ENCODE data around the gene CAMK4.

CAMK4 gene

DNA sequence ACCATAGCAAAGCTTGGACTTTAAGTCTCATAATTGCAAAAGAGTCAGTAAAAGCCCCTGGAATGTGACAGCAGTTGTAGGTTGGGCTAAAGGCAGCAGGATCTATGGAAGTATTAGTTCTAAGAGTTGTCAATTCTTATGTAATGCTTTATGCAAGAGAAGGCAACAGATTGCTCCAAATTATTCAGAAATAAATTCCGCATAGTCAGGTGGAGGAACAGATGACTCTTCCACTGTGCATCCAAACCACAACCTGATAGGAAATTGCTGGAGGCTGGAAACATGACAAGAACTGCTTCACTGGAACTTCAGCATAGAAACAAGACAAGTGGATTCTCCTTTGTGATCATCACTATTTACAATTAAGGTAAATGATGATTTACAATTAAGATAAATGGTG, 187.1 kb downstream of the CAMK4 start:
- Histone ChIP-seq H3K9me2 (replicated peaks; ENCODE audit: low read depth, low read length) (no peaks in the 10 kb centered on the region), H3F3A (ENCODE audit: low read depth) (no peaks in the 10 kb centered on the region), H2AFZ (ENCODE audit: low read length) (no peak overlapping the region), H3K79me2 (ENCODE audit: insufficient read depth, low read length) (no peaks in the 10 kb centered on the region), H3K27me3 (ENCODE audit: insufficient read depth, low read length, poor library complexity, severe bottlenecking) (no peaks in the 10 kb centered on the region), H3K4me2 (ENCODE audit: low read depth, low read length, poor library complexity, severe bottlenecking) (no peak overlapping the region), H3K36me3 (ENCODE audit: insufficient read depth, low read length) (no peaks in the 10 kb centered on the region), H3K9ac (ENCODE audit: low read depth, low read length, poor library complexity, severe bottlenecking) (no peak overlapping the region), H3K9me3 (ENCODE audit: insufficient read depth, low read depth, low read length) (no peaks in the 10 kb centered on the region), H4K20me1 (ENCODE audit: insufficient read depth, low read length, poor library complexity, severe bottlenecking) (no peaks in the 10 kb centered on the region), H3K4me3 (ENCODE audit: low read length, poor library complexity, severe bottlenecking) (no peak overlapping the region), H3K4me1 (ENCODE audit: insufficient read depth, low read length, poor library complexity, severe bottlenecking) (no peaks in the 10 kb centered on the region)
- TF ChIP-seq EZH2phosphoT487 (IDR thresholded peaks at IDR 0.05; ENCODE audit: borderline replicate concordance) (no peak), CTCF (conservative IDR thresholded peaks at IDR 0.05; ENCODE audit: low read length) (no peak)

GRCh38 chr5:111412593-111412992, 188.4 kb downstream of the CAMK4 start:
- no peak for TF ChIP-seq CTCF (conservative IDR thresholded peaks at IDR 0.05; ENCODE audit: low read length)
- no peak for TF ChIP-seq EZH2phosphoT487 (IDR thresholded peaks at IDR 0.05; ENCODE audit: borderline replicate concordance)
- no peaks in the 10 kb centered on the region for H3K9me3 ChIP-seq (ENCODE audit: insufficient read depth, low read depth, low read length)

DNA sequence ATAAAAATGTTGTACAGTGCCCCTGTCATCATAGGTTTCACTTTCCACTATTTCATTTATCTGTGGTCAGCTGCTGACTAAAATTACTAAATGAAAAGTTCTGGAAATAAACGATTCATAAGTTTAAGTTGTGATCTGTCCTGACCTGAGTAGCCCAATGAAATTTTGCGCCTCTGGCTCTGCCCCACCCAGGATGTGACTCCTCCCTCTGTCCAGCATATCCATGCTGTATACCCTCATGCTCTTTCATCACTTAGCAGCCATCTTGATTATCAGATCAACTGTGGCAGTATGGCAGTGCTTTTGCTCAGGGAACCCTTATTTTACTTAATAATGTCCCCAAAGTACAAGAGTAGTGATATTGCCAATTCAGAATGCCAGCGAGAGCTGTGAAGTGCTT, 190.9 kb downstream of the CAMK4 start:
- Histone ChIP-seq H3F3A (ENCODE audit: low read depth) (no peaks in the 10 kb centered on the region), H3K9me3 (ENCODE audit: insufficient read depth, low read depth, low read length) (no peaks in the 10 kb centered on the region), H2AFZ (ENCODE audit: low read length) (no peak overlapping the region), H3K36me3 (ENCODE audit: insufficient read depth, low read length) (no peaks in the 10 kb centered on the region), H3K4me3 (ENCODE audit: low read length, poor library complexity, severe bottlenecking) (no peak overlapping the region), H3K27me3 (ENCODE audit: insufficient read depth, low read length, poor library complexity, severe bottlenecking) (no peaks in the 10 kb centered on the region), H3K4me2 (ENCODE audit: low read depth, low read length, poor library complexity, severe bottlenecking) (no peak overlapping the region), H4K20me1 (ENCODE audit: insufficient read depth, low read length, poor library complexity, severe bottlenecking) (no peaks in the 10 kb centered on the region), H3K9ac (ENCODE audit: low read depth, low read length, poor library complexity, severe bottlenecking) (no peak overlapping the region), H3K9me2 (replicated peaks; ENCODE audit: low read depth, low read length) (no peaks in the 10 kb centered on the region), H3K79me2 (ENCODE audit: insufficient read depth, low read length) (no peaks in the 10 kb centered on the region), H3K4me1 (ENCODE audit: insufficient read depth, low read length, poor library complexity, severe bottlenecking) (no peaks in the 10 kb centered on the region)
- TF ChIP-seq CTCF (conservative IDR thresholded peaks at IDR 0.05; ENCODE audit: low read length) (no peak), EZH2phosphoT487 (IDR thresholded peaks at IDR 0.05; ENCODE audit: borderline replicate concordance) (no peak)

More at GRCh38 chr5:111412593-111412992, 188.4 kb downstream of the CAMK4 start:
- Histone ChIP-seq H3F3A (ENCODE audit: low read depth) (no peaks in the 10 kb centered on the region), H2AFZ (ENCODE audit: low read length) (no peak overlapping the region), H3K4me2 (ENCODE audit: low read depth, low read length, poor library complexity, severe bottlenecking) (no peak overlapping the region), H3K4me1 (ENCODE audit: insufficient read depth, low read length, poor library complexity, severe bottlenecking) (no peaks in the 10 kb centered on the region), H3K36me3 (ENCODE audit: insufficient read depth, low read length) (no peaks in the 10 kb centered on the region), H4K20me1 (ENCODE audit: insufficient read depth, low read length, poor library complexity, severe bottlenecking) (no peaks in the 10 kb centered on the region), H3K27me3 (ENCODE audit: insufficient read depth, low read length, poor library complexity, severe bottlenecking) (no peaks in the 10 kb centered on the region), H3K4me3 (ENCODE audit: low read length, poor library complexity, severe bottlenecking) (no peak overlapping the region), H3K9me2 (replicated peaks; ENCODE audit: low read depth, low read length) (no peaks in the 10 kb centered on the region), H3K79me2 (ENCODE audit: insufficient read depth, low read length) (no peaks in the 10 kb centered on the region), H3K9ac (ENCODE audit: low read depth, low read length, poor library complexity, severe bottlenecking) (no peak overlapping the region)
